Measurements from ENCODE around the gene GBP3.

- TF ChIP-seq BHLHE40 (IDR thresholded peaks at IDR 0.05; ENCODE audit: borderline replicate concordance) (no peak), FOXM1 (IDR thresholded peaks at IDR 0.05; ENCODE audit: borderline replicate concordance) (no peak), NFRKB (IDR thresholded peaks at IDR 0.05) (no peak), SUZ12 (IDR thresholded peaks at IDR 0.05) (no peak), HDGF (IDR thresholded peaks at IDR 0.05; ENCODE audit: borderline replicate concordance) (no peak), LEF1 (IDR thresholded peaks at IDR 0.05; ENCODE audit: borderline replicate concordance) (no peak), TARDBP (IDR thresholded peaks at IDR 0.05) (no peak), ELF4 (IDR thresholded peaks at IDR 0.05) (no peak), CTBP1 (IDR thresholded peaks at IDR 0.05; ENCODE audit: borderline replicate concordance) (no peak), ARNT (IDR thresholded peaks at IDR 0.05) (no peak), FOXK2 (IDR thresholded peaks at IDR 0.05) (no peak), SP1 (IDR thresholded peaks at IDR 0.05) (no peak), FOXA1 (IDR thresholded peaks at IDR 0.05) (no peak), PKNOX1 (IDR thresholded peaks at IDR 0.05) (no peak)
These were observed at the start of gene GBP3 for GRCh38 chr1:89022167-89022959.

Measured in HEK293T (cell line).